K562 (cell line): ENCODE data around the gene TMBIM4. TPM values are rescaled to one million over a fixed set of nuclear protein-coding genes. Genes with fewer than 3 reads are reported as not detected.

Source experiments
- ATAC-seq: fragments of 200-7000 bp; cut with Tn5 transposase; 3 replicates; pipeline ENCODE4 v1.9.1; 2020; ENCODE audit warnings: moderate library complexity
- BruUV-seq: library from RNA; stranded (reverse); fragments of 400-500 nt; replicated peaks from 2 replicates; lab custom pipeline; 2021; lab: Mats Ljungman, UMichigan
- CTCF ChIA-PET: fragments of 300-600 bp; formaldehyde crosslinking; extraction: SDS; loops from one replicate; lab custom pipeline; 2021; ENCODE audit warnings: low intra/inter-chr PET ratio; lab: Yijun Ruan, JAX
- POLR2A ChIA-PET: fragments of 300-600, 350-650 bp; sonication (Branson Sonifier 250); formaldehyde crosslinking; extraction: SDS; loops from one replicate; lab custom pipeline; 2021; ENCODE audit warnings: antibody characterized with exemption, inconsistent platforms; lab: Yijun Ruan, JAX
- DNase-seq, 4 experiments: peaks; one replicate each; pipeline versions ENCODE4 v3.0.0 to v3.0.0-alpha.2; 2011 to 2018; ENCODE audit warnings: low spot score in 3 of 4, mixed read lengths in 3 of 4; ENCODE audit errors: extremely low read depth in 1 of 4
- FAIRE-seq: peaks from 2 replicates; lab custom pipeline; 2011; peaks lifted over from hg19 to GRCh38; lab: Jason Lieb, UNC
- H2AFZ ChIP-seq: 2 replicates; pipeline ENCODE4 v1.6.0; 2011; ENCODE audit warnings: low read depth, low read length, control low read depth, inconsistent platforms
- H3K27ac ChIP-seq: fragments of 200-600 bp; 3 replicates; pipeline ENCODE4 v1.8.0; 2011; ENCODE audit warnings: low read depth, mild to moderate bottlenecking, control low read depth, inconsistent platforms, low read length, moderate library complexity, mixed read lengths; ENCODE audit errors: extremely low read depth
- H3K27me3 ChIP-seq, 2 experiments: fragments of 300-600 bp in 1 of 2; 2 replicates in 1 of 2; 3 replicates in 1 of 2; pipeline versions ENCODE4 v1.6.0 to v1.8.0; 2011; ENCODE audit warnings: inconsistent platforms in 2 of 2, low read length in 2 of 2, mild to moderate bottlenecking in 1 of 2, mixed read lengths in 1 of 2, moderate library complexity in 1 of 2; ENCODE audit not compliant: control insufficient read depth in 2 of 2, insufficient read depth in 2 of 2
- H3K36me3 ChIP-seq: fragments of 300-600 bp; 3 replicates; pipeline ENCODE4 v1.8.0; 2011; ENCODE audit warnings: mild to moderate bottlenecking, low read length, inconsistent platforms; ENCODE audit not compliant: control insufficient read depth, insufficient read depth
- H3K4me1 ChIP-seq, 2 experiments: fragments of 200-600 bp in 1 of 2; replicated peaks in 1 of 2; 2 replicates in 1 of 2; 3 replicates in 1 of 2; pipeline versions ENCODE4 v1.5.1 to v1.8.0; 2011; ENCODE audit warnings: inconsistent platforms in 2 of 2, low read length in 2 of 2, mild to moderate bottlenecking in 1 of 2, mixed read lengths in 1 of 2, moderate library complexity in 1 of 2; ENCODE audit not compliant: control insufficient read depth in 2 of 2, insufficient read depth in 2 of 2
- H3K4me2 ChIP-seq: 2 replicates; pipeline ENCODE4 v1.6.1; 2011; ENCODE audit warnings: low read length, control low read depth, inconsistent platforms, mixed read lengths; ENCODE audit not compliant: insufficient read depth
- H3K4me3 ChIP-seq: fragments of 200-600 bp; sonication (generic), shearing (Covaris generic); 2 replicates; pipeline ENCODE4 v1.5.1; 2016; ENCODE audit warnings: control low read depth, inconsistent platforms
- H3K79me2 ChIP-seq: fragments of 200-600 bp; 3 replicates; pipeline ENCODE4 v1.8.0; 2011; ENCODE audit warnings: low read length, inconsistent platforms; ENCODE audit not compliant: control insufficient read depth, insufficient read depth
- H3K9ac ChIP-seq, 2 experiments: 2 replicates each; pipeline versions ENCODE4 v1.6.0 to v1.6.1; 2011; ENCODE audit warnings: low read depth in 2 of 2, low read length in 2 of 2, control low read depth in 1 of 2, inconsistent platforms in 1 of 2, mild to moderate bottlenecking in 1 of 2, mixed read lengths in 1 of 2; ENCODE audit not compliant: insufficient read depth in 1 of 2
- H3K9me1 ChIP-seq: one replicate; pipeline ENCODE4 v1.6.0; 2011; ENCODE audit warnings: inconsistent platforms, mild to moderate bottlenecking, low read length, moderate library complexity; ENCODE audit not compliant: control insufficient read depth, insufficient read depth
- H3K9me3 ChIP-seq: replicated peaks from 2 replicates; pipeline ENCODE4 v1.5.1; 2011; ENCODE audit warnings: low read depth, low read length, inconsistent platforms; ENCODE audit not compliant: control insufficient read depth, insufficient read depth
- H4K20me1 ChIP-seq: replicated peaks from 2 replicates; pipeline ENCODE4 v1.6.1; 2011; ENCODE audit warnings: low read length, inconsistent platforms, mixed read lengths; ENCODE audit not compliant: control insufficient read depth, insufficient read depth
- ELF1 ChIP-seq: fragments of 200-800 bp; sonication (Bioruptor generic); IDR thresholded peaks from 2 replicates; pipeline ENCODE4 v1.6.1; 2016; ENCODE audit warnings: missing genetic modification characterization, missing compliant biosample characterization
- MTA1 ChIP-seq: fragments of 450-650 bp; IDR thresholded peaks from 2 replicates; pipeline ENCODE4 v1.6.1; 2017; ENCODE audit warnings: borderline replicate concordance
- SAFB ChIP-seq: fragments of 200-400 bp; formaldehyde crosslinking; IDR thresholded peaks from 2 replicates; pipeline ENCODE4 v1.6.1; 2017; ENCODE audit warnings: low read depth, low read length, borderline replicate concordance
- SMARCE1 ChIP-seq: fragments of 450-650 bp; IDR thresholded peaks from 2 replicates; pipeline ENCODE4 v1.7.1; 2016; ENCODE audit warnings: mild to moderate bottlenecking
- SRF ChIP-seq, 2 experiments: fragments of 250-450, 450-650 bp in 1 of 2; sonication (Bioruptor Pico) in 1 of 2; sonication (generic) in 1 of 2; formaldehyde crosslinking; IDR thresholded peaks; 2 replicates each; pipeline versions ENCODE4 v1.5.0 to v1.5.1; 2020 to 2022; ENCODE audit warnings: mild to moderate bottlenecking in 1 of 2, missing genetic modification reagents in 1 of 2
- SRSF9 ChIP-seq: fragments of 200-400 bp; formaldehyde crosslinking; IDR thresholded peaks from 2 replicates; pipeline ENCODE4 v1.6.1; 2017; ENCODE audit warnings: low read depth, low read length, borderline replicate concordance
- STAT5A ChIP-seq: IDR thresholded peaks from 2 replicates; pipeline ENCODE4 v1.6.1; 2012; ENCODE audit warnings: low read length, inconsistent platforms, borderline replicate concordance
- WGBS: fragments of 100-300 bp; shearing (Covaris generic); methylation state at CpG from one replicate; pipeline ENCODE4 v1.1.6; 2016; ENCODE audit warnings: low coverage, mixed read lengths; ENCODE audit not compliant: insufficient coverage; ENCODE audit errors: missing lambda C conversion rate; 5-methylcytosine and 5-hydroxymethylcytosine counted together
- in situ Hi-C: fragments of 300-500 bp; cut with MboI; formaldehyde crosslinking; loops from 4 replicates; pipeline ENCODE4 v1.15.0; 2018; ENCODE audit warnings: inconsistent platforms, mixed read lengths
- intact Hi-C: fragments of 100-400 bp; cut with micrococcal nuclease; formaldehyde crosslinking; loops from 2 replicates; pipeline ENCODE4 v1.14.2; 2022
- polyA plus RNA-seq, 8 experiments: library from polyadenylated mRNA; depleted of rRNA in 4 of 8; stranded (reverse) in 5 of 8; unstranded in 3 of 8; fragments of >200 nt; fragmentation: Nextera tagmentation in 2 of 8; fragmentation: Illumina TruSeq in 1 of 8; extraction: Ambion mirVana in 2 of 8; extraction: Trizol in 1 of 8; gene quantifications; 2 replicates each; pipeline versions ENCODE4 v1.2.1 to v1.2.3, GENCODE V29; 2011 to 2014; ENCODE audit warnings: inconsistent platforms in 1 of 8, missing spikeins in 1 of 8
- total RNA-seq, 7 experiments: library from RNA; depleted of rRNA in 6 of 7; stranded (reverse); fragments of >200 nt in 6 of 7; fragmentation: Illumina TruSeq in 2 of 7; extraction: Trizol in 2 of 7; gene quantifications; 2 replicates each; pipeline versions ENCODE4 v1.2.1 to v1.2.3, GENCODE V29; 2011 to 2021; ENCODE audit warnings: low replicate concordance in 1 of 7
- TF ChIP-seq, protein P1 (sequence below): IDR thresholded peaks from 2 replicates; pipeline ENCODE4 v1.6.1; 2016; ENCODE audit warnings: missing genetic modification characterization, missing compliant biosample characterization

TMBIM4 gene
- total and polyA plus RNA-seq, 9 of the 15 experiments (the other 6 are each of a cell fraction or from before 2014, with no cell fraction given) = 18.6 to 272 (median 50.0) TPM

DNA sequence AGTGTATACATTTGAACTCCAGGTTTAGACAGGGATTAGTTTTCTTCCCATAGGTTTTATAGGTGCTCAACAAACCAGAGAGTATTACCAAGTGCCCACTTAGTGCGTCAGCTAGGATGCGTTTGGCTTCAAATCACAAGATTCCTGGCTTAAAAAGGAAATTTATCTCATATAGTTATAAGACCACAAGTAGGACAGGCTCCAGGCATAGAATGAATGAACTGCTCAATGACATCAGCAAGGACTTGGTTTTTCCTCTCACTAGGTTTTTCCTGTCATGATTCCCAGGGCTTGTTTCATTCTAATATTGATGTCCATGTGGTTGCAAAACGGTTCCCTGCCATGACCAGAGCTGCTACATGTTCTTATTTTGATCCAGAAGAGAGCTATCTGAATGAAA is 13.2 kb upstream of the TMBIM4 start:
- ATAC-seq = no peak
- Histone ChIP-seq H3K9ac (no peak overlapping the region), H3K4me3 (no peak overlapping the region)
- POLR2A ChIA-PET = interaction anchor here (1.6 kb wide), 1 partner anchor 13 kb away, joined by 5 read pairs; the partner anchor contains the start of gene TMBIM4
- TF ChIP-seq SRF (CRISPR knock-in tag; IDR thresholded peaks at IDR 0.05) = no peak
- TF ChIP-seq, protein P1, sequence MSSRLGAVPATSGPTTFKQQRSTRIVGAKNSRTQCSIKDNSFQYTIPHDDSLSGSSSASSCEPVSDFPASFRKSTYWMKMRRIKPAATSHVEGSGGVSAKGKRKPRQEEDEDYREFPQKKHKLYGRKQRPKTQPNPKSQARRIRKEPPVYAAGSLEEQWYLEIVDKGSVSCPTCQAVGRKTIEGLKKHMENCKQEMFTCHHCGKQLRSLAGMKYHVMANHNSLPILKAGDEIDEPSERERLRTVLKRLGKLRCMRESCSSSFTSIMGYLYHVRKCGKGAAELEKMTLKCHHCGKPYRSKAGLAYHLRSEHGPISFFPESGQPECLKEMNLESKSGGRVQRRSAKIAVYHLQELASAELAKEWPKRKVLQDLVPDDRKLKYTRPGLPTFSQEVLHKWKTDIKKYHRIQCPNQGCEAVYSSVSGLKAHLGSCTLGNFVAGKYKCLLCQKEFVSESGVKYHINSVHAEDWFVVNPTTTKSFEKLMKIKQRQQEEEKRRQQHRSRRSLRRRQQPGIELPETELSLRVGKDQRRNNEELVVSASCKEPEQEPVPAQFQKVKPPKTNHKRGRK (tag) = no peak
- no peak for TF ChIP-seq STAT5A
- TF ChIP-seq MTA1 = no peak
- no peak for TF ChIP-seq SRSF9
- no peak for TF ChIP-seq SMARCE1
- TF ChIP-seq ELF1 (tag) = no peak
- no peak for TF ChIP-seq SAFB
- TF ChIP-seq, all 486 proteins: peak for 0
- Histone ChIP-seq H3K9me1 (no peaks in the 10 kb centered on the region), H3K4me1 (no peaks in the 10 kb centered on the region), H3K9me3 (no peaks in the 10 kb centered on the region), H3K27ac (no peak overlapping the region), H3K4me2 (no peak overlapping the region), H3K27me3 (peaks cover 3 to 5% of the 10 kb centered on the region in 2 experiments; a peak in 2 of 5 replicates), H4K20me1 (no peaks in the 10 kb centered on the region), H3K36me3 (no peaks in the 10 kb centered on the region), H2AFZ (no peak overlapping the region), H3K79me2 (no peaks in the 10 kb centered on the region)
- BruUV-seq = no TSS peak
- WGBS = 6% methylated on average over 3 of the region's 3 CpGs
- no peak for FAIRE-seq
- intact Hi-C loops = no loop called here
- DNase-seq = no peak
- in situ Hi-C loops = no loop called here
- CTCF ChIA-PET = no interaction called here
